ENCODE data around the gene MAP4K4.
"Not testable (repeated sequence)": the region's sequence is repeated elsewhere in the genome, so short reads cannot be mapped to it uniquely, and the experiment has no call there.

MAP4K4 gene

GRCh38 chr2:101768556-101769220 is 71.2 kb downstream of the MAP4K4 start:
- Mint-ChIP-seq H3K4me3 (no peak overlapping the region), H3K4me1 (ENCODE audit: low read depth) (peaks cover 66% of the 10 kb centered on the region), H3K36me3 (ENCODE audit: low read depth) (no peaks in the 10 kb centered on the region), H3K27me3 (no peaks in the 10 kb centered on the region), H3K27ac (no peak overlapping the region), H3K9me3 (no peaks in the 10 kb centered on the region)
- intact Hi-C loops (cut with micrococcal nuclease): no loop called here

GRCh38 chr2:101769726-101770125 is 72.2 kb downstream of the MAP4K4 start:
- H3K4me1 Mint-ChIP-seq (ENCODE audit: low read depth): peaks cover 64% of the 10 kb centered on the region
- intact Hi-C loops (cut with micrococcal nuclease): loop anchor here (5.0 kb wide), 1 partner anchor 63 kb away; no protein-coding TSS in a partner anchor
- H3K9me3 Mint-ChIP-seq; H3K27ac Mint-ChIP-seq; H3K36me3 Mint-ChIP-seq (ENCODE audit: low read depth); H3K27me3 Mint-ChIP-seq; H3K4me3 Mint-ChIP-seq: not testable (repeated sequence)

GRCh38 chr2:101770726-101771125 is 73.2 kb downstream of the MAP4K4 start:
- peak overlapping the region; percentile 8 for H3K27ac Mint-ChIP-seq
- intact Hi-C loops (cut with micrococcal nuclease): loop anchor here (5.0 kb wide), 1 partner anchor 62 kb away; no protein-coding TSS in a partner anchor
- no peaks in the 10 kb centered on the region for H3K9me3 Mint-ChIP-seq
- peaks cover 61% of the 10 kb centered on the region for H3K4me1 Mint-ChIP-seq (ENCODE audit: low read depth)
- H3K4me3 Mint-ChIP-seq: no peak overlapping the region
- no peaks in the 10 kb centered on the region for H3K36me3 Mint-ChIP-seq (ENCODE audit: low read depth)
- H3K27me3 Mint-ChIP-seq: no peaks in the 10 kb centered on the region

- peak overlapping the region; percentile 8 for H3K27ac Mint-ChIP-seq
- H3K36me3 Mint-ChIP-seq (ENCODE audit: low read depth): no peaks in the 10 kb centered on the region
- no peaks in the 10 kb centered on the region for H3K9me3 Mint-ChIP-seq
- peaks cover 56% of the 10 kb centered on the region for H3K4me1 Mint-ChIP-seq (ENCODE audit: low read depth)
- no peak overlapping the region for H3K4me3 Mint-ChIP-seq
- no peaks in the 10 kb centered on the region for H3K27me3 Mint-ChIP-seq
- intact Hi-C loops (cut with micrococcal nuclease): loop anchor here (5.0 kb wide), 1 partner anchor 61 kb away; no protein-coding TSS in a partner anchor
Measured at GRCh38 chr2:101771227-101771902, 73.9 kb downstream of the MAP4K4 start.

- H3K27me3 Mint-ChIP-seq: no peaks in the 10 kb centered on the region
- H3K27ac Mint-ChIP-seq: peak overlapping the region; percentile 8
- no peaks in the 10 kb centered on the region for H3K36me3 Mint-ChIP-seq (ENCODE audit: low read depth)
- peaks cover 51% of the 10 kb centered on the region for H3K4me1 Mint-ChIP-seq (ENCODE audit: low read depth)
- H3K4me3 Mint-ChIP-seq: no peak overlapping the region
- no peaks in the 10 kb centered on the region for H3K9me3 Mint-ChIP-seq
- intact Hi-C loops (cut with micrococcal nuclease): loop anchor here (5.0 kb wide), 1 partner anchor 60 kb away; no protein-coding TSS in a partner anchor
Measured at GRCh38 chr2:101771910-101772321, 74.4 kb downstream of the MAP4K4 start.

- Mint-ChIP-seq H3K4me3 (no peak overlapping the region), H3K9me3 (no peaks in the 10 kb centered on the region), H3K27ac (no peak overlapping the region), H3K36me3 (ENCODE audit: low read depth) (no peaks in the 10 kb centered on the region), H3K27me3 (no peaks in the 10 kb centered on the region), H3K4me1 (ENCODE audit: low read depth) (peaks cover 59% of the 10 kb centered on the region)
- intact Hi-C loops (cut with micrococcal nuclease): loop anchor here (5.0 kb wide), 1 partner anchor 59 kb away; no protein-coding TSS in a partner anchor
Measured at GRCh38 chr2:101773137-101773536, 75.6 kb downstream of the MAP4K4 start.

- H3K27me3 Mint-ChIP-seq; H3K36me3 Mint-ChIP-seq (ENCODE audit: low read depth); H3K9me3 Mint-ChIP-seq; H3K27ac Mint-ChIP-seq; H3K4me3 Mint-ChIP-seq: not testable (repeated sequence)
- H3K4me1 Mint-ChIP-seq (ENCODE audit: low read depth): peaks cover 56% of the 10 kb centered on the region
- intact Hi-C loops (cut with micrococcal nuclease): loop anchor here (5.0 kb wide), 1 partner anchor 58 kb away; no protein-coding TSS in a partner anchor
Measured at GRCh38 chr2:101773961-101774360, 76.5 kb downstream of the MAP4K4 start.

GRCh38 chr2:101775092-101775491 is 77.6 kb downstream of the MAP4K4 start:
- Mint-ChIP-seq H3K36me3 (ENCODE audit: low read depth) (no peaks in the 10 kb centered on the region), H3K27me3 (no peaks in the 10 kb centered on the region), H3K9me3 (no peaks in the 10 kb centered on the region), H3K4me1 (ENCODE audit: low read depth) (peaks cover 54% of the 10 kb centered on the region), H3K27ac (no peak overlapping the region), H3K4me3 (no peak overlapping the region)
- intact Hi-C loops (cut with micrococcal nuclease): no loop called here

- no peaks in the 10 kb centered on the region for H3K9me3 Mint-ChIP-seq
- intact Hi-C loops (cut with micrococcal nuclease): no loop called here
- H3K27ac Mint-ChIP-seq: no peak overlapping the region
- no peaks in the 10 kb centered on the region for H3K36me3 Mint-ChIP-seq (ENCODE audit: low read depth)
- no peak overlapping the region for H3K4me3 Mint-ChIP-seq
- H3K4me1 Mint-ChIP-seq (ENCODE audit: low read depth): peaks cover 56% of the 10 kb centered on the region
- H3K27me3 Mint-ChIP-seq: no peaks in the 10 kb centered on the region
Measured at GRCh38 chr2:101775636-101776035, 78.1 kb downstream of the MAP4K4 start.

GRCh38 chr2:101776172-101777043 is 78.9 kb downstream of the MAP4K4 start:
- H3K27me3 Mint-ChIP-seq: no peaks in the 10 kb centered on the region
- no peak overlapping the region for H3K4me3 Mint-ChIP-seq
- intact Hi-C loops (cut with micrococcal nuclease): no loop called here
- H3K9me3 Mint-ChIP-seq: no peaks in the 10 kb centered on the region
- H3K27ac Mint-ChIP-seq: no peak overlapping the region
- H3K36me3 Mint-ChIP-seq (ENCODE audit: low read depth): no peaks in the 10 kb centered on the region
- H3K4me1 Mint-ChIP-seq (ENCODE audit: low read depth): peaks cover 55% of the 10 kb centered on the region

- no peak overlapping the region for H3K27ac Mint-ChIP-seq
- no peaks in the 10 kb centered on the region for H3K36me3 Mint-ChIP-seq (ENCODE audit: low read depth)
- intact Hi-C loops (cut with micrococcal nuclease): no loop called here
- no peaks in the 10 kb centered on the region for H3K27me3 Mint-ChIP-seq
- peaks cover 58% of the 10 kb centered on the region for H3K4me1 Mint-ChIP-seq (ENCODE audit: low read depth)
- no peaks in the 10 kb centered on the region for H3K9me3 Mint-ChIP-seq
- H3K4me3 Mint-ChIP-seq: no peak overlapping the region
Measured at GRCh38 chr2:101777337-101777736, 79.8 kb downstream of the MAP4K4 start.

GRCh38 chr2:101778102-101778501 is 80.6 kb downstream of the MAP4K4 start:
- Mint-ChIP-seq H3K27me3 (no peaks in the 10 kb centered on the region), H3K36me3 (ENCODE audit: low read depth) (no peaks in the 10 kb centered on the region), H3K4me1 (ENCODE audit: low read depth) (peaks cover 60% of the 10 kb centered on the region), H3K4me3 (no peak overlapping the region), H3K9me3 (no peaks in the 10 kb centered on the region), H3K27ac (peak overlapping the region; percentile 5)
- intact Hi-C loops (cut with micrococcal nuclease): no loop called here

- Mint-ChIP-seq H3K27me3 (no peaks in the 10 kb centered on the region), H3K4me1 (ENCODE audit: low read depth) (peaks cover 52% of the 10 kb centered on the region), H3K27ac (no peak overlapping the region), H3K9me3 (no peaks in the 10 kb centered on the region), H3K36me3 (ENCODE audit: low read depth) (no peaks in the 10 kb centered on the region), H3K4me3 (no peak overlapping the region)
- intact Hi-C loops (cut with micrococcal nuclease): no loop called here
Measured at GRCh38 chr2:101779190-101779589, 81.7 kb downstream of the MAP4K4 start.

GRCh38 chr2:101779656-101780055 is 82.1 kb downstream of the MAP4K4 start:
- Mint-ChIP-seq H3K36me3 (ENCODE audit: low read depth) (no peaks in the 10 kb centered on the region), H3K4me1 (ENCODE audit: low read depth) (peaks cover 48% of the 10 kb centered on the region), H3K27ac (no peak overlapping the region), H3K9me3 (no peaks in the 10 kb centered on the region), H3K4me3 (no peak overlapping the region), H3K27me3 (no peaks in the 10 kb centered on the region)
- intact Hi-C loops (cut with micrococcal nuclease): no loop called here

Measured in dendritic cell treated with granulocyte-macrophage colony-stimulating factor and Interleukin-4, amounts not matched to agents 40 ng/mL and 50 ng/mL, for 4 days (primary cell).